ENCODE results near the gene CCDC24.

Gene CCDC24

DNA sequence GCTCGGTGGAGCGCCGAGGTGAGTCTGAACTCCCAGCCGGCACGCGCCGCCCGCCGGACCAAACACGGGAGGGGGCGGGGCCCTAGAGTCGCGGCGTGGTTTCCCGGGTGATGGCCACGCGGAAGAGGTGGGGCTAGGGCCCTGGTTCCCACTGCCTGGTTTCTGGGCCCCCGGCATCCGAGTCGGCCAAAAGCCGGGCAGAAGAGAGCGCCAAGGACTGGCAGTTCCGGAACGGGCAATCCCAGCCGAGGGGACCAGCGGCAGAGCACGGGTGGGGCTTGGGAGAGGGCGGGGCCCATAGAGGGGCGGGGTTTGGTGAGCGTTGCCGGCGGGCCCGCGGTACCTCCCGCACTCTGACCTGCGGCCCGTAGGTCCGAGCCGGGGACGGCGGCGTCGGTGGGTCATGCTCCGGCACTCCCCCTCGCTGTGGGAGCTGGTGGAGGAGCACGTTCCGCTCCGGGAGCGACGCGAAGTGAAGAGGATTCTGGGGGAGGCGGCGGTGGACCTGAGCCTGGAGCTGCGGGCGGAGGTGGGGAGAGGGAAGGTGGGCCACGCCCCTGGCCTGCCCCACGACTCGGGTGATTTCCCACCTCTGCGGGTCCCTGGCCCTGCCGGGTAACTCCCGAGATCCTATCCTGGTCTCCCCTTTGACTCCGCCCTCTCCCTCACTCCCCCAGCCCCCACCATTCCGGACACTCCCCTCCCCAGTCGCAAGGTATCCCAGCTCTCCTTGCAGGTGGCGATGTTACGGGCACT, at the start of gene CCDC24:
Gene CCDC24 (plus strand): TSS at position 124 of the 756 bp plus-strand sequence. CDS start 280 bp downstream, at position 404.
- DNase-seq, result peak; percentile 66

DNA sequence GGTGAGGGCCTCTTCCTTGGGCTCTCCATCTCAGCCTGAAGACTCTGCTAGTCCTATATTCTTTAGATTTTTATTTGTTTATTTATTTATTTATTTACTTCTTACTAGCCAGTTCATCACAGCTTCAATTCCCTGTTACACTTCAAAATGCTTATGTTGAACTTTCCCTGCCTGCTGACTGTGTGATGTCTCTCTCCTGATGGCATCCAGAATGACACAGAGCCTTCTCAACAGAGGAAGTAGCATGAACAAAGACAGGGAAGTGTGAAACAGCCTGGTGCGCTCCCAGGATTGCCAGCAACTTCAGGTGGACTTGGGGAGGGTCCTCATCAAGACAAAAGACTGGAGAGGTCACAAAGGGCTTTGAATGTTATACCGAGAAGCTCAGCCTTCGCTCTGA, 49.0 kb upstream of the CCDC24 start:
- no peak for DNase-seq

DNA sequence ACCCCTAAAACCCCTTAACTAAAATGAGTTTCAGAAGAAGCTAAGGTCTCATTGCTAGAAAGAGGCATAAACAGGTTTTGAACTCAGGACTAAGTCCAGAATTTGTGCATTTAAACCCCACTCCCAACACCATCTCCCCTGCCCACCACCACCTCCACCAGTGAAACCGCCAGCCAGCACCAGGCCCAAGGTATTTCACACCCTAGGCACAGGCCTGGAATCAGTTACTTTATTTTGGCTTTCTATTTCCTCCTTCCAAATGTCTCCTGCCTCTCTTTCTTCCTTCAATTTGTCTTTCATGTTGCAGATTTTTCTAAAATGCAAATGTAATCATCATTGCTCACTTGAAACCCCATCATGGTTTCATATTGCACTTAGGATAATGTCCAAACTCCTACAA, 46.5 kb upstream of the CCDC24 start:
- DNase-seq, result no peak

DNA sequence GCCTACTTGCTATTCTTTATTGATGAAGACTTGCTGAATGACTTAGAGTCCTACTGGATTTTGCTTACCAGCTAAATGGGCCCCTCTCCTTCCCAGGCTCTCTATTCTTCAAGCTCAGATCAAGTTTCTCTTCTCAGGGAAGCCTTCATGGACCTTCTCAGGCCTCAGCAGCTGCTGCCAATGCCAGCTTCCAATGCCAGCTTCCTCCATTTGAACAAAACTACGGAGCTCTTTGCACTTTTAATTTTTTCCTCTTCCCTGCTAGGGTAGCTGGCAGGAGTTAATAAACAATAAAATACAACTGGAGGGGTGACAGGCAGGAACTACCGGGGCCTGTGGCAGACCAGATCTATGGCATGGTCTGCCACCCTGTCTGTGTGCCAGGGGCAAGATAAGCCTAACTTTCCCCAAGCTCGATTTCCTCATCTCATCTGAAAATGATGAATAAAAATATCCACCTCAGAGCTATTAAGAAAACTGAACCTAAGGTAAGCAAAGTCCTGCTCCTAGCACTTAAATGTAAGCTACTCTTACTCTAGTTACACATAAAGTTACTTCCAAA, 45.6 kb upstream of the CCDC24 start:
- no peak for DNase-seq

DNA sequence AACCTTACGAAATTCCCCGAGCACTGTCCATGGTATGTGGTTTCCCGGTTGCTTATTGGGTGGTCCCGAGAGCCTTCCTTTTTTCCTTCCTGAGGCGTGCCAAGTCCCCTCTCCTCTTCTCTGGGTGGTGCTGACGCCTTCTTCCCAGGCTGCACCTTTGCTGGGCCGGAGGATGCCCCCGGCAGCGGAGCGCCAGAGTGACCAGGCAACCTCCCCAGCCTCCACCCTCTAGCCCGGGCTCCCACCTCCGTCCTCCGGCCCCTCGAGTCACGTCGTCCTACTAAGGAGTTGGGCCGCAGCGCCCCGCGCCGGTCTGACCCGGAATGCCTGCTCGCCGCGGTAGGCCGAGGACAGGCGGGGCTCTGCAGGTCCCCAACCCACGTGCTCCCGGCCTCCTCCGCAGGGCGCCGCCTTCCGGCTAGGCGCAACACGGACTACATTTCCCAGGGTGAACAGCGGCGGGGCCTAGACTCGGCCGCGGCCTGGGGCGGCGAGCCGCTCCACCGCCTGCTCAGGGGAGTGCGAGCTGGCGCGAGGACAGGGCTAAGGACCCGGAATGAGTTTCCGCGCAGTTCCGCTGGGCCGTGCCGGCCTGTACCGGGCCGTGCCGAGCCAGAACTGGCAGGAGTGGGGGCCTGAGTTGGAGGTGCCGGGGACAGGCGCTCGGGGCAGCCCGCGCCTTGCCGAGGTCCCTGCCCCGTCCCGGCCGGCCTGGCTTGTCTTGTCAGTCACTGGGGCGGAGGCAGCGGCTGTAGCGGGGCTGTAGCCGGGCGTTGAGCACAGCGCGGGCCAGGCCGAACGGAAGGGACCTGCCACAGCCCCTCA, 45.0 kb upstream of the CCDC24 start, which contains the start of gene IPO13:
Gene IPO13 (plus strand): TSS at position 715 of the 825 bp plus-strand sequence. CDS start 651 bp downstream, outside the sequence.
- peak; percentile 94 for DNase-seq

DNA sequence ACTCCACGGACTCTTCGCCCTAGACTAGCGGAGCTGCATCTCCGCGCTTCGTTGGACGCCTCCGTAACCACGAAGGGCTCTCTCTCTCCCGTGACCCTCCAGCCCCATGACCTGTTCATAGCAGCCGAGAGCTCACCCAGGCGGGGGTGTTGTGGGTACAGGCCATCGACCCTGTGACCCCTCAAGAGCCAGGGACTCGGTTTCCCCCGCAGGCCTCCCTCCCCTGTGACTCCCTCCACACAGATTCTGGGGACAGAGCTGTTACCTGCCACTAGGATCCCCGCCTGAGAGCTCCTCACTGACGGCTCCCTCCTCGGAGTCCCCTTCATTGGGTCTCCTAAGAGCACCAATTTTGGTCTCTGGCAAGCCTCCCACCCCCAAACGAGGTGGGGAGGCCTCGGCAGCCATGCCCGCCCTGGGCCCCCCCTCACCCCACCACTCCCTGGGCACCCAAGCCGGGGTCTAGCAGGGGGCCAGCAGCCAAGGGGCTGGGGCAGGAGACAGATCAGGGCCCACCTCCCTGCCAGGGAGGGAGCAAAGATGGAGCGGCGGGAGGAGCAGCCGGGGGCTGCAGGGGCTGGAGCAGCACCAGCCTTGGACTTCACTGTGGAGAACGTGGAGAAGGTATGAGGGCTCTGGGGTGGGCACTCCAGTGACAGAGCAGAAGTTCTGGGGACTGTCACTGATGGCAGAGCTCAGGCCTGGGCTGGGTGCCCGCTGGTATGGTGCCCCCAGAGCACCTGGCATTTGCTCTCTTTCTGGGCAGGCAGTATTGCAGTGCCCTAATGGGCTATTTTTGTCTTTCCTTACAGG, 44.1 kb upstream of the CCDC24 start:
- no peak for DNase-seq

DNA sequence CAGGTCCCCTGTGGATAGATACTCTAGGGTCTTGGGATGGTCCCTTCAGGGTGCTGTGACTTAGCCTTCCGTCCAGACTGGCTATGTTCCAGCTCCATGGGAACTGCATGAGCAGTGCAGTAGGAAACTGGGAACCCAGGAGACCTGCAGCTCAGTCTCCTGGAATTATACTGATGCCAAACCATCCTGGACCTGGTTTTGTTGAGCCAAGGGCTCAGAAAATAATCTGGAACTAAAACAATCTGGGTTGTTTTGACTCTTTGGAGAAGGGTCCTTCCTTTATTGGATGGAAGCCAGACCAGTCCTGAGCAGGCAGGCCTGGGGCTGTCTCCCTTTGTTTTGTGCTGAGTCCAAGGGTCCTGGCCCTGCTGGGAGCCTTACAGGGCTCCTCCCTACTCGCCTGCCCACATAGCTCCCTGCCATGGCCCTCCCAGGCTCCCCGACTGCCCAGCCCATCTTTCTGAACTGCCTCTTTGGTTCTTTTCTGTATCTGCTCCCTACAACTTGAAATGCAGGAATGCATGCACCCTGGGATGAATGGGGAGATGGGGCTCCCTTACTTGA, 43.4 kb upstream of the CCDC24 start:
- DNase-seq, result no peak

DNA sequence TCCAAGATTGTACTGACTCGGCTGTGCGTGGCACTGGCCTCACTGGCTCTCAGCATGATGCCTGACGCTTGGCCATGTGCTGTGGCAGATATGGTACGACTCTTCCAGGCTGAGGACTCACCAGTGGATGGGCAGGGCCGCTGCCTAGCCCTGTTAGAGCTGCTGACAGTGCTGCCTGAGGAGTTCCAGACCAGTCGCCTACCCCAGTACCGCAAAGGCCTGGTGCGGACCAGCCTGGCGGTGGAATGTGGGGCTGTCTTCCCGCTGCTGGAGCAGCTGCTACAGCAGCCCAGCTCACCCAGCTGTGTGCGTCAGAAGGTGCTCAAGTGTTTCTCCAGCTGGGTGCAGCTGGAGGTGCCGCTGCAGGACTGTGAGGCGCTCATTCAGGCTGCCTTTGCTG, 41.7 kb upstream of the CCDC24 start:
- no peak for DNase-seq

DNA sequence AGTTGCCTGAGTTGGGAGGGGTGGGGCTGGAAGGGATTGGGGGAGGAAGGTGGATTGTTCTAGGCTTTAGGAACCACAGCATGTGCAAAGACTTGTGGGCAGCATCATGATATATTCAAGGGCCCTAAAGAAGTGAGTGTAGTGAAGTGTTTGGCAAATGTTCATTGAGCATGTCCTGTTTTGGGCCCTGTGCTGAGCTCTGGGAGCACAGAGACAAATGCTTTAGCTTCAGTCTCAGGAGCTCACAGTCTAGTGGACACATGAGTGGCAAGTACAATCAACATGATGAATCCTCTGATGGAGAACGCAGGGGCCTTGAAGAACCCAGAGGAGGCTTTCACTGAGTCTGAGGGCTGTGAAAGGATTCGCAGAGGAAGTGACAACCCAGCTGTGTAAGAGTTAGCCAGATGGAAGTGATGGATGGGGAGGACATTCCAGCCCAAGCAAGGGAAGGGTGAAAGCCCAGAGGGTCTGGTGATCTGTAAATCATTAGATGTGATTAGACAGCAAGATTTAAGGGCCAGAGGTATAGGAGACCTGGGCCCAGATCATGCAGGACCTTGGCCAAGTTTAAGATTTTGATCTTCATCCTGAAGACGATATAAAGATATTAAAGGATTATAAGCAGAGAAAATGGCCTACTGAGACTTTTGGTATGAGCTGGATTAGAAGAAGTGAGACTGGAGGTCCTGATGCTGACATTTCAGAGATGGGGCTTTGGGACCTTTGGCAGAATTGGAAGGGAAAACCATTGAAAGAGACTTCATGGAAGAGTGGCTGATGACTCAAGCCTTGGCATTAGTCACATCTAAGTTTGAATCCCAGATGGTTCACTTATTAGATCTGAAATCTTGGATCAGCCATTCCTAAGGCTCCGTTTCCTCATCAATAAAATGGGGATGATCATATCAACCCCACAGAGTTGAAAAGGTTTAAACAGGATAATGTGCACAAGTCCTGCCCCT, 40.1 kb upstream of the CCDC24 start:
- no peak for DNase-seq

DNA sequence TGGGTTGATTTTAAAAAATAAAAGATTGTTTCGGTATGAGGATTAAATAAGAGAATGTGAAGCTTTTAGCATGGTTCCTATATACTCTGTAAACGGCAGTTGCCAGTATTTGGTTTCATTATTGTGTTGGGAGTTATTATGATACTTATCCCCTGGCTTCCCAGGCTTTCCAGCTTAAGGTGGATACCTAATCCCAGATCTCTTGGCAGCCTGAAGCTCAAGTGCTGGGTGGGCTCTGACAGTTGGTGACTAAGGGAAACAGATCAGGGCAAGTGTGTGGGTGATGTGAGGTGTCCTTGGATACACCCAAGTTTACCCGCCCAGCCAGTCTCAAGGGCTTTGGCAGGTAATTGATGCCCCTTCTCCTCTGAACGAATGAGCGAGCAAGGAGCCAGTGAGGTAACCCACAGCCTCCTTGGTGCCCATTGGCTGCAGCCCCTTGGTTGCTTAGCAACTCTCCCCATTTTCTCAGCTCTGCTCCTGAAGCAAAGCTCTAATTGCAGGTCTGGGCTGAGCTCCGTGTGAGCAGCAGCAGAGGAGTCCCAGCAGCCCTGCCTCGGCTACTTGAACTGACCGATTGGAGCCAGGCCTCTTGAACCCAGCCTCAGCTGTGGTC, 38.6 kb upstream of the CCDC24 start:
- DNase-seq, result no peak

DNA sequence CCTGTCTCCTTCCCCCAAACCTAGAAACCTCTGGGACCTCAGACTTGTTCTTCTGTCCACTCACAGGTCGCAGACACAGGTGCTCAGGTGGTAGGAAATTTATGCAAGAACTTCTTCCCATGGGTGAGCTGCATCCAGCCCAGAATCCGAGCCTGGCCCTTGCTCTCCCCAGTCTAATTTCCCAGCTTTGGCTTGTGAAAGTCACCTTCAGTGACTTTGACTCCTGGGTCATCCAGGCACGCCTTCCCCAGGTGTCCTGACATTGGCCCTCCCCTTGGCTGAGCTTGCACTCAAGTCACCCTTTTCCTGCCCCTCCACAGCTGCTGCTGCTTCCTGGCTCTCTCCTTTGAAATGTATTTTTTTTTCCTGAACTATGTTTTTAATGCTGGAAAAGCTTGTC, 38.0 kb upstream of the CCDC24 start:
- DNase-seq, result no peak

DNA sequence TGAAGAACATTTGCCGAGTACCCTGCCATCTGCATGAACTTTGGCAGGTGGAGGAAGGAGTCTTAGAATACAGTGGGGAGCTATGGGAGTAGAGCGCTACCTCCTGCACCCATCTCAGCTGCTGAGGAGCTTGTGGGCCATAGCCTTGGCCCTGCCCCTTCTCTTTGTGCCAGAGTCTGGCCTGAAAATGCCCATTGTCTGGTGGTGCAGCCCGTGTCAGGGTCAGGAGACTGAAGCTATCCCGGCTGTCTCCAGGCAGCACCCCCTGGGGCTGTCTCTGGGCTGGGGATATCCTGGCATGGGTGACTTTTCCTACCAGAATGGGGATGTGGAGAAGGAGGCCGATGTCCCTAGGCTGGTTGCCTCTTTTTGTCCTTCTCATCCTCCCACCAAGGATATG, 37.4 kb upstream of the CCDC24 start:
- no peak for DNase-seq

DNA sequence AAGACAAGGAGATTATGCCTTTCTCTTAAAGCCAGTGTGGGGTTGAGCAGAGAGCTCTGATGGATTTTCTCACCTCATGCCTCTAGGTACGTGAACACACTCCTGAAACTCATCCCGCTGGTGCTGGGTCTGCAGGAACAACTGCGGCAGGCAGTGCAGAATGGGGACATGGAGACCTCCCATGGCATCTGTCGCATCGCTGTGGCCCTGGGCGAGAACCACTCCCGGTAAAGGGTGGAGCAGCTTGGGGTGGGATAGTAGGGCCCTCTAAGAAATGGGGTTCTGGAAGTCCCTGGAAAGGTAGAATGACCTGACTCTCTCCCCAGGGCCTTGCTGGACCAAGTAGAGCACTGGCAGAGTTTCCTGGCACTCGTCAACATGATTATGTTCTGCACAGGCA, 35.2 kb upstream of the CCDC24 start:
- DNase-seq, result no peak

DNA sequence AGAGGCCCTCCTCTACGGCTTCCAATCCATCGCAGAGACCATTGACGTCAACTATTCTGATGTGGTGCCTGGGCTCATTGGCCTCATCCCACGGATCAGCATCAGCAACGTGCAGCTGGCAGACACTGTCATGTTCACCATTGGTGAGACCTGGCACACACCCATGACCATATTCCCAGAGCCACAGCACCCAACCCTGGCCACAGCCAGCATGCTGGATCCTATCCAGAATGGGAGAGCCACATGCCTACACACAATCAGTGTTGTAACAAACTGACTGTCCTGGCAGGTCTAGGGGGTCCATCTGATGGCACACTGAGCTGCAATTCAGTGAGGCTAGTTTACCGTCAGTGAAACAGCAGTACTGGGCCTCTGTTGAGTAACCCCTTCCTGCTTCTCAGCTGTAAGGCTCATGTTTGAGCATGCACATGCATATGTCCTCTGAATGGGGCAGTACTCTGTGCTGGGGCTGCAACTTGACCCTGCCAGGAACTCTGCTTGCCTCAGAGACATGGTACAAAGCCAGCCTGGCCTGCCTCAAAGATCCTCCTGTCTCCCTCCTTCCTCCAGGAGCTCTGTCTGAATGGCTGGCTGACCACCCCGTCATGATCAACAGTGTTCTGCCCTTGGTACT, 33.9 kb upstream of the CCDC24 start:
- no peak for DNase-seq

DNA sequence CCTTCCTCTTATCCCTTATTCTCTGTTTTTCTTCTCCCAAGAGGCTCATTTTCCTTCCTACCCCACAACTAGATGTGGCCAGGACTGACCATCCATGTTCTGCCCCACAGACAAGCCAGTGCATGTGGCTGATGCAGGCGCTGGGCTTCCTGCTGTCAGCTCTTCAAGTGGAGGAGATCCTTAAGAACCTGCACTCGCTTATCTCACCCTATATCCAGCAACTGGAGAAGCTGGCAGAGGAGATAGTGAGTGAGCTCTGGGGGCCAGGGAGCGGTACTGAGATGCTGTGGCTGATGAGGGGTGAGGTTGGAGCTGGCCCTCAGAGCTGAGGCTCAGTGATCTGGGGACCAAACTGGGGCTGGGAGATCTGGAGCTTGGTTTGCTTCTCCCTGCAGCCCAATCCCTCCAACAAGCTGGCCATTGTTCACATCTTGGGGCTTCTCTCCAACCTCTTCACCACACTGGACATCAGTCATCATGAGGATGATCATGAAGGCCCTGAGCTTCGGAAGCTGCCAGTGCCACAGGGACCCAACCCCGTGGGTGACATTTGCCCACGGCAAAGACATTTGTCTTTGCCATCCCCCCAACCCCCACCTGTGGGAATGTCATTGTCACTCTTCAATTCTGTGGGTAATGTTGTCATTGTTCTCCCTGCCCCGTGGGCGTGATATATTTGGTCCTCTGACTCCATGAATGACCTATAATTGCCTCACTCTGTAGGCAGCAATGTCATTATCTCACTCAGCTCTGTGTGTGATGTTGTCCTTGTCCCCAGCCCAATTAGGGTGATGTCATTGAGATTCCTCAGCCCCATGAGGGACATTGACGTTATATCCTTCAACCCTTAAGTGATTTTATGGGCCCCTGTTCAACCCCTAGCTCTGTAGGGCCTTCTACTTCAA, 32.8 kb upstream of the CCDC24 start:
- no peak for DNase-seq

DNA sequence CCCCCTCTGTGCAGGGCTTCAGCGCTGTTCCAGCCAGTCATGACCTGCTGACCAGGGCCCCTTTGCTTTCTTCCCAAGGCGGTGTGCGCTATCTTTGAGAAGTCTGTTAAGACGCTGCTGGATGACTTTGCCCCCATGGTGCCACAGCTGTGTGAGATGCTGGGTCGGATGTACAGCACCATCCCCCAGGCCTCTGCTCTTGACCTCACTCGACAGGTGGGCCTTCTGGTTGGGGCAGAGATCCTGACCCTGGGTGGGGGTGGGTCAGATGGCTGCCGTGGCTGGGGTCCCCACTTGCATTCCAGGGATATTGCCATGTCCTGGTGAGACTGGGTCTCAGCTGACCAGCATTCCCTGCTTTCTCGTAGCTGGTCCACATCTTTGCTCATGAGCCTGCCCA, 30.6 kb upstream of the CCDC24 start:
- no peak for DNase-seq

DNA sequence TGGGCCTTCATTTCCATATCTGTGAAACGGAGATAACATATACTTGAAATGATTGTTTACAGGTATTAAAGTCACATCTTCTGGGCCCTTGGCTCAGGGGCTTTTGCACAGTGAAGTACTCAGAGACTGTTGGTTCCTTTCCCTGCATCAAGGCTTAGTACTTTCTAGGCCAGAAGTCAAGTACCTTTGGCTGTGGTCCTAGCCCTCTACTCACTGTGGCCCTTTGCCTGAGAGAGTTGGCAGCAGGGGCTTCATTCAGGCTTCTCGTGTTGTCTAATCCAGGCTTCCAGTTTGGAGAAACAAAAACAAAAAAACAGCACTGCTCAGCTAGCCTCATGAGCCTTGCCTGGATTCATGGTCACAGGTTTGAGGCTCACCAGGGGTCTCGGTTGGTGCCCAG, 29.7 kb upstream of the CCDC24 start:
- DNase-seq, result no peak

DNA sequence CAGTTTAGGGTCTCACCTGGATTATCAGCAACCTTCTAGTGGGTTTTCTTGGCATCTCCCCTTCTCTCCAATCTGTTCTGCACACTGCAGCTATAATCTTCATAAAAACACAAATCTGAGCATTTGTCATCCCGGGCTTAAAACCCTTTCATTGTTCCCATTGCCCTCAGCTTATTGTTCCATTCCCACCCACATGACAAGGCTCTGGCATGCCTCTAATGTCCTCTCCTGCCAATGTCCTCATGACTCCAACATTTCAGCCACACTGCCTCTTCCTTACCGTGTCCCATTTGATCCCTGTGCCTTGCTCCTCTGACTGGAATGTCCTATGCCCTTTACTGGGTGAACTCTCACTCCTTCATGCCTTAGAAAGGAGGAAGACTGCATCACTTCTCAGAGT, 29.1 kb upstream of the CCDC24 start:
- no peak for DNase-seq

DNA sequence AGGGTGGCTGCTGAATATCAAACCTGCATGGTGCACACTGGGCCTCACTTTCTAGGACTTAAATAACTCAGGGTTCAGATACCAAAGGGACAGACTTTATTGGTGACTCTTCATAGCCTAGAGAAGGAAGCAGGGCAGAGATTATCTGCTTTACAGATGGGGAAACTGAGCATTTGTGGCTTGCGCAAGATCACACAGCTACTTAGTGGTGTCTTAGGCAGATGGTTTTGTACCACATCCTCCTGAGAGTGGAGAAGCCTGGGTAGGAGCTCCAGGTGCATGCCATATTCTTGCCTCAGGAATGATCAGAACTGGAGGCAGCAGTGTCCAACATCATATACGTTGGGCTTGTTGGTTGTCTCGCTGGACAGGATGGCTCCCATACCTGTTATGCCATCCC, 28.4 kb upstream of the CCDC24 start:
- no peak for DNase-seq

Data from activated CD4-positive, alpha-beta T cell treated with anti-CD3 and anti-CD28 coated beads, Interleukin-2, amount 50 U/mL, for 1 hour (primary cell).